ENCODE data around the gene TDRD12.
"Not testable (repeated sequence)": the region's sequence is repeated elsewhere in the genome, so short reads cannot be mapped to it uniquely, and the experiment has no call there.

The TDRD12 gene

GRCh38 chr19:32828643-32829344 lies 109.2 kb downstream of the TDRD12 start:
- Histone ChIP-seq H3K4me1 (ENCODE audit: control insufficient read depth, insufficient read depth, low read length) (peaks cover 17% of the 10 kb centered on the region), H3K27ac (ENCODE audit: insufficient read depth, low read depth, low read length, poor library complexity, severe bottlenecking) (no peak overlapping the region), H3K4me3 (ENCODE audit: insufficient read depth, low read depth, low read length) (no peak overlapping the region), H3K36me3 (ENCODE audit: control insufficient read depth, insufficient read depth, low read length) (no peaks in the 10 kb centered on the region), H3K27me3 (ENCODE audit: control insufficient read depth, insufficient read depth, low read length, poor library complexity, severe bottlenecking) (no peaks in the 10 kb centered on the region), H3K9me3 (ENCODE audit: control insufficient read depth, low read length) (no peaks in the 10 kb centered on the region)
- WGBS, 2 experiments, result 91% methylated on average over 15 of the region's 15 CpGs

GRCh38 chr19:32829345-32829896 lies 109.9 kb downstream of the TDRD12 start:
- WGBS, 2 experiments, result 96 to 97% methylated on average over 10 of the region's 10 CpGs
- Histone ChIP-seq H3K27me3 (ENCODE audit: control insufficient read depth, insufficient read depth, low read length, poor library complexity, severe bottlenecking) (no peaks in the 10 kb centered on the region), H3K4me3 (ENCODE audit: insufficient read depth, low read depth, low read length) (no peak overlapping the region)

GRCh38 chr19:32830231-32831014 lies 110.9 kb downstream of the TDRD12 start:
- Histone ChIP-seq H3K36me3 (ENCODE audit: control insufficient read depth, insufficient read depth, low read length) (no peaks in the 10 kb centered on the region), H3K27ac (ENCODE audit: insufficient read depth, low read depth, low read length, poor library complexity, severe bottlenecking) (no peak overlapping the region), H3K4me1 (ENCODE audit: control insufficient read depth, insufficient read depth, low read length) (peaks cover under 1% of the 10 kb centered on the region), H3K27me3 (ENCODE audit: control insufficient read depth, insufficient read depth, low read length, poor library complexity, severe bottlenecking) (no peaks in the 10 kb centered on the region), H3K9me3 (ENCODE audit: control insufficient read depth, low read length) (no peaks in the 10 kb centered on the region), H3K4me3 (ENCODE audit: insufficient read depth, low read depth, low read length) (no peak overlapping the region)
- 92 to 96% methylated on average over 7 of the region's 8 CpGs for WGBS, 2 experiments

More at GRCh38 chr19:32829345-32829896, 109.9 kb downstream of the TDRD12 start:
- Histone ChIP-seq H3K36me3 (ENCODE audit: control insufficient read depth, insufficient read depth, low read length) (no peaks in the 10 kb centered on the region), H3K27ac (ENCODE audit: insufficient read depth, low read depth, low read length, poor library complexity, severe bottlenecking) (no peak overlapping the region), H3K4me1 (ENCODE audit: control insufficient read depth, insufficient read depth, low read length) (peaks cover 11% of the 10 kb centered on the region), H3K9me3 (ENCODE audit: control insufficient read depth, low read length) (no peaks in the 10 kb centered on the region)

- Histone ChIP-seq H3K27ac (ENCODE audit: insufficient read depth, low read depth, low read length, poor library complexity, severe bottlenecking) (no peak overlapping the region), H3K27me3 (ENCODE audit: control insufficient read depth, insufficient read depth, low read length, poor library complexity, severe bottlenecking) (no peaks in the 10 kb centered on the region), H3K4me3 (ENCODE audit: insufficient read depth, low read depth, low read length) (no peak overlapping the region), H3K36me3 (ENCODE audit: control insufficient read depth, insufficient read depth, low read length) (no peaks in the 10 kb centered on the region), H3K4me1 (ENCODE audit: control insufficient read depth, insufficient read depth, low read length) (no peaks in the 10 kb centered on the region), H3K9me3 (ENCODE audit: control insufficient read depth, low read length) (no peaks in the 10 kb centered on the region)
- 96 to 97% methylated on average over 5 of the region's 5 CpGs for WGBS, 2 experiments
Observed at GRCh38 chr19:32831611-32832010, 112.0 kb downstream of the TDRD12 start.

- WGBS, 2 experiments, result 95% methylated on average over 12 of the region's 12 CpGs
- H3K36me3 ChIP-seq (ENCODE audit: control insufficient read depth, insufficient read depth, low read length), result not testable (repeated sequence)
Observed at GRCh38 chr19:32832094-32832493, 112.5 kb downstream of the TDRD12 start.

GRCh38 chr19:32832825-32833224 lies 113.3 kb downstream of the TDRD12 start:
- WGBS, 2 experiments, result 95 to 96% methylated on average over 7 of the region's 7 CpGs
- H3K9me3 ChIP-seq (ENCODE audit: control insufficient read depth, low read length); H3K4me3 ChIP-seq (ENCODE audit: insufficient read depth, low read depth, low read length); H3K27ac ChIP-seq (ENCODE audit: insufficient read depth, low read depth, low read length, poor library complexity, severe bottlenecking); H3K4me1 ChIP-seq (ENCODE audit: control insufficient read depth, insufficient read depth, low read length); H3K27me3 ChIP-seq (ENCODE audit: control insufficient read depth, insufficient read depth, low read length, poor library complexity, severe bottlenecking); H3K36me3 ChIP-seq (ENCODE audit: control insufficient read depth, insufficient read depth, low read length): not testable (repeated sequence)

More at GRCh38 chr19:32832094-32832493, 112.5 kb downstream of the TDRD12 start:
- H3K27me3 ChIP-seq (ENCODE audit: control insufficient read depth, insufficient read depth, low read length, poor library complexity, severe bottlenecking); H3K27ac ChIP-seq (ENCODE audit: insufficient read depth, low read depth, low read length, poor library complexity, severe bottlenecking); H3K4me1 ChIP-seq (ENCODE audit: control insufficient read depth, insufficient read depth, low read length); H3K9me3 ChIP-seq (ENCODE audit: control insufficient read depth, low read length); H3K4me3 ChIP-seq (ENCODE audit: insufficient read depth, low read depth, low read length): not testable (repeated sequence)

- H3K27me3 ChIP-seq (ENCODE audit: control insufficient read depth, insufficient read depth, low read length, poor library complexity, severe bottlenecking); H3K4me3 ChIP-seq (ENCODE audit: insufficient read depth, low read depth, low read length); H3K27ac ChIP-seq (ENCODE audit: insufficient read depth, low read depth, low read length, poor library complexity, severe bottlenecking); H3K9me3 ChIP-seq (ENCODE audit: control insufficient read depth, low read length); H3K4me1 ChIP-seq (ENCODE audit: control insufficient read depth, insufficient read depth, low read length); H3K36me3 ChIP-seq (ENCODE audit: control insufficient read depth, insufficient read depth, low read length): not testable (repeated sequence)
- 93 to 95% methylated on average over 7 of the region's 7 CpGs for WGBS, 2 experiments
Observed at GRCh38 chr19:32833388-32833787, 113.8 kb downstream of the TDRD12 start.

- Histone ChIP-seq H3K4me3 (ENCODE audit: insufficient read depth, low read depth, low read length) (no peak overlapping the region), H3K27ac (ENCODE audit: insufficient read depth, low read depth, low read length, poor library complexity, severe bottlenecking) (no peak overlapping the region), H3K9me3 (ENCODE audit: control insufficient read depth, low read length) (no peaks in the 10 kb centered on the region), H3K36me3 (ENCODE audit: control insufficient read depth, insufficient read depth, low read length) (no peaks in the 10 kb centered on the region), H3K4me1 (ENCODE audit: control insufficient read depth, insufficient read depth, low read length) (no peaks in the 10 kb centered on the region), H3K27me3 (ENCODE audit: control insufficient read depth, insufficient read depth, low read length, poor library complexity, severe bottlenecking) (no peaks in the 10 kb centered on the region)
- 93 to 95% methylated on average over 7 of the region's 7 CpGs for WGBS, 2 experiments
Observed at GRCh38 chr19:32837531-32837930, 118.0 kb downstream of the TDRD12 start.

- Histone ChIP-seq H3K36me3 (ENCODE audit: control insufficient read depth, insufficient read depth, low read length) (no peaks in the 10 kb centered on the region), H3K9me3 (ENCODE audit: control insufficient read depth, low read length) (no peaks in the 10 kb centered on the region), H3K4me3 (ENCODE audit: insufficient read depth, low read depth, low read length) (no peak overlapping the region), H3K4me1 (ENCODE audit: control insufficient read depth, insufficient read depth, low read length) (no peaks in the 10 kb centered on the region), H3K27me3 (ENCODE audit: control insufficient read depth, insufficient read depth, low read length, poor library complexity, severe bottlenecking) (no peaks in the 10 kb centered on the region), H3K27ac (ENCODE audit: insufficient read depth, low read depth, low read length, poor library complexity, severe bottlenecking) (no peak overlapping the region)
- 93 to 95% methylated on average over 7 to 8 of the region's 8 CpGs for WGBS, 2 experiments
Observed at GRCh38 chr19:32842061-32842460, 122.5 kb downstream of the TDRD12 start.

GRCh38 chr19:32843716-32844245 lies 124.2 kb downstream of the TDRD12 start:
- WGBS, 2 experiments, result 96 to 97% methylated on average over 19 of the region's 19 CpGs
- H3K9me3 ChIP-seq (ENCODE audit: control insufficient read depth, low read length), result no peaks in the 10 kb centered on the region
- H3K4me1 ChIP-seq (ENCODE audit: control insufficient read depth, insufficient read depth, low read length), result no peaks in the 10 kb centered on the region
- no peak overlapping the region for H3K4me3 ChIP-seq (ENCODE audit: insufficient read depth, low read depth, low read length)
- no peak overlapping the region for H3K27ac ChIP-seq (ENCODE audit: insufficient read depth, low read depth, low read length, poor library complexity, severe bottlenecking)
- no peaks in the 10 kb centered on the region for H3K36me3 ChIP-seq (ENCODE audit: control insufficient read depth, insufficient read depth, low read length)
- no peaks in the 10 kb centered on the region for H3K27me3 ChIP-seq (ENCODE audit: control insufficient read depth, insufficient read depth, low read length, poor library complexity, severe bottlenecking)

Measured in ectodermal cell (in vitro differentiated cells).